ENCODE measurements around the gene NPFFR2.
"Not testable (repeated sequence)": the region's sequence is repeated elsewhere in the genome, so short reads cannot be mapped to it uniquely, and the experiment has no call there.

NPFFR2 gene

DNA sequence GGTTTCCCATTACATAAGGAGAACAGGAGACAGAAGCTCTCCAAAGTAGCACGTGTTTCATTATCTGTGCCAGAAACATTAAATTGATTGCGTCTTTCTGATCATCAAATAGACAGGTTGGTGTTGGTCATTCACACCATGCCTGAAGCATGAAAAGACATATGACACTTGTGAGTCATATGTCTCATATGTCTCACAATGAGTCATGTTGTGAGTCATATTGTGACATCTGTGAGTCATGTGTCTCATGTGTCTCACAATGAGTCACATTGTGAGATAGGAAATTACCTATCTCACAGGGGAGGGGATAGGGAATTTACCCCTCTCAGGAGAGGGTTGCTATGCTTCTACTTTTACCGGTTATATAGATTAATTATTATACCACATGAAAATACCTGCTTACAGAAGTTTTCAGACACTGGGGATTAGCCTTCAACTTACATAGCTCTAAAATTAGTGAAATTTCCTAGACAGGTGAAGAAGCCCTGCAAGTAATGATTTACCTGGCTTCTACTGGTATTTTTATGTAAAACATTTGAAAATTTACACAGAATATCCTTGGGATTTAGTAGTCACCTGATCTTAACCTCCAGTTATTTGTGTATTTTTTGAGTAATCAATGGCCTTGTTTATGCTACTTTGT lies 80.8 kb downstream of the NPFFR2 start:
- DNase-seq, result no peak

DNA sequence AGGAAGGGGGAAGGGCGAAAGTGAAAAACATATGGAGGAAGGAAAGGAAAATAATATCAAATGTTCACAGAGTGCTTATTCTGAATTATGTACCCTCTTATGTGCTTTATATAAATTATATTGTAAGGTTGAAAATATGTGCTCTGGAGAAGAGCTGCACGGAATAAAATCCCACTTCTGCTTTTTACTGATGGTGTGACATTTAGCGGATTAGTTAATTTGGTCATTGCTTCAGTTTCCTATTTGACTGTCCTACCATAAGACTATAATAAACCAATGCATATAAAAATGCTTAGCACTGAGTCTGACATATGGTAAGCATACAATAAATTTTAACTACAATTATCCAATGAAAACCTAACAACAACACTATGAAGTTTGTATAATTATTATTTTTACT lies 86.2 kb downstream of the NPFFR2 start:
- DNase-seq, result no peak

DNA sequence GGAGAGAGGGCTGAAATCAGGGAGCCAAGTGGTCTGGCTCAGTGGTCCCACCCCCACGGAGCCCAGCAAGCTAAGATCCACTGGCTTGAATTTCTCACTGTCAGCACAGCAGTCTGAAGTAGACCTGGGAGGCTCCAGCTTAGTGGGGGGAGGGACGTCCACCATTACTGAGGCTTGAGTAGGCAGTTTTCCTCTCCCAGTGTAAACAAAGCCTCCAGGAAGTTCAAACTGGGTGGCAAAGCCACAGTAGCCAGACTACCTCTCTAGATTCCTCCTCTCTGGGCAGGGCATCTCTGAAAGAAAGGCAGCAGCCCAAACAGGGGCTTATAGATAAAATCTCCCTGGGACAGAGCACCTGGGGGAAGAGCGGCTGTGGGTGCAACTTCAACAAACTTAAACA lies 88.1 kb downstream of the NPFFR2 start:
- DNase-seq, result no peak

DNA sequence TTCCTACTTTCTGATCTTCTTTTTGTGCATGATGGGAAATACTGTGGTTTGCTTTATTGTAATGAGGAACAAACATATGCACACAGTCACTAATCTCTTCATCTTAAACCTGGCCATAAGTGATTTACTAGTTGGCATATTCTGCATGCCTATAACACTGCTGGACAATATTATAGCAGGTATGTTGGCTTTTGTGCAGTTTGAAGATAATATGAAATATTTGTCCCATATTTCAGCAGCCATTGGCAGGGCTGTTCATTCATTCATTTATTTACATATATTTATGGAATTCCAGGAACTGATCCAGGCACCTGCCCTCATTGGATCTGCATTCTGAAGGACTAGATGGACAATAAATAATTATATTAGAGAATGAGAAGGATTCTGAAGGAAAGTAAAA lies 96.9 kb downstream of the NPFFR2 start:
- DNase-seq, result no peak

DNA sequence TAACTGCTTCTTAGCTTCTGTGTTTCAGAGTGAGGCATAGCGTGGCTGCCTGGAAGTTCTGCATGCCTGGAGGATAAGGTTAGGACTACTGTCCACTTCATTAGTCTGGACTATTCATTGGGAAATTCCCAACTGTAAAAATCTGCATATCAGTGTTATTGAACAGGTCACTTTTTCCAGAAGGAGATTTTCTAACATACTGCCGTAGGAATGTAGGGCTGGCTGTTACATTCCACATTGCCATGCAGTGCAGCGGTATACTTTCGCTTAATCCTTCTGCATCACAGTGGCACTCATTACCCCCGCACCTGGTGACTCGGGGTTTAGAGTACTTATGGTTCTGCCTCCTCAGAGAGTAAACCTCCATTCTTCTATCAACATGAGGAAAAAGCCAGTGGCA lies 104.6 kb downstream of the NPFFR2 start:
- no peak for DNase-seq

DNA sequence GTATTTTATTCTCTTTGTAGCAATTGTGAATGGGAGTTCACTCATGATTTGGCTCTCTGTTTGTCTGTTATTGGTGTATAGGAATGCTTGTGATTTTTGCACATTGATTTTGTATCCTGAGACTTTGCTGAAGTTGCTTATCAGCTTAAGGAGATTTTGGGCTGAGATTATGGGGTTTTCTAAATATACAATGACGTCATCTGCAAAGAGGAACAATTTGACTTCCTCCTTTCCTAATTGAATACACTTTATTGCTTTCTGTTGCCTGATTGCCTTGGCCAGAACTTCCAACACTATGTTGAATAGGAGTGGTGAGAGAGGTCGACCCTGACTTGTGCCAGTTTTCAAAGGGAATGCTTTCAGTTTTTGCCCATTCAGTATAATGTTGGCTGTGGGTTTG lies 108.2 kb downstream of the NPFFR2 start:
- DNase-seq, result not testable (repeated sequence)

DNA sequence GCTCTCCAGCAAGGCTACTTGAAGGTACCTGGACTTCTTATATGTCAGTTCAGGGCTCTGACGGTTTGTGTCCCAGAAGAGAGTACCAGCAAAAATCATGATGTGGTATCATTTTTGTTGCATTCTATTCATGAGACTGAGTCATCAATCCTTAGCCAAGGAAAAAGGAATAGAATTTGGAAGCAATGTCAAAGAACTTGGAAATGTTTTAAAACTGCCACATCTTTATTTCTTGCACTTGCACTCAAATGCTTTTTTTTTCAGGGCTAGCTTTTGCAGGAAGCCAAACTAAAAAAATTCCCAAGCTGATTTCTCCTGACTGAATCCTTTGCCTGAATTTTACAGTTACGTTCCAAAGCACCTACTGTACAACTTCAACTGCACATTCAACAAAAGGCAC lies 112.4 kb downstream of the NPFFR2 start:
- DNase-seq, result no peak

DNA sequence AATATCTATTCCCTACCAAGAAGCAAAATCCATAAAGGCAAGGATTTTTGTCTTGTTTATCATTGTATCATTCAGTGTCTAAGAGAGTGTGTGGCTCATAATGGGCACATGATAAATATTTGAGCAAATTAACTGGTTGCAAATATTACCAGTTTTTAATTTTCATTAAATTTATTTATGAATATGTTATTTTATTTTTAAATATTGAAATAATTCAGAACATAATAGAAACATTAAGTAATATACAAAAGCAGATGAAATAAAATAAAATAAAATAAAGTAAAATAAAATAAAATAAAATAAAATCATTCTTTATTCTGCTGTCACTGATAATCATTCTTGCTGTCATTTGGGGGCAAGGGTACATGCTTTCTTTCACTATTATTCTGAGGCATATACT lies 120.9 kb downstream of the NPFFR2 start:
- DNase-seq, result no peak

DNA sequence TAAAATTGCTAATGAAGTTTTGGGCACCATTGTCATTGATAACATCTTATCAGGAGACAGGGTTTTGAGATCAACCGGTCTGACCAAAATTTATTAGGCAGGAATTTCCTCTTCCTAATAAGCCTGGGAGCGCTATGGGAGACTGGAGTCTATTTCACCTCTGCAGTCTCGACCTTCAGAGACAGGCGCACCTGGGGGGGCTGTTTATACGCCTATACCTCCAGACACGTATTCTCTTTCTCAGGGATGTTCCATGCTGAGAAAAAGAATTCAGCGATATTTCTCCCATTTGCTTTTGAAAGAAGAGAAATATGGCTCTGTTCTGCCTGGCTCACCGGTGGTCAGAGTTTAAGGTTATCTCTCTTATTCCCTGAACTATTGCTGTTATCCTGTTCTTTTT lies 121.8 kb downstream of the NPFFR2 start:
- not testable (repeated sequence) for DNase-seq

DNA sequence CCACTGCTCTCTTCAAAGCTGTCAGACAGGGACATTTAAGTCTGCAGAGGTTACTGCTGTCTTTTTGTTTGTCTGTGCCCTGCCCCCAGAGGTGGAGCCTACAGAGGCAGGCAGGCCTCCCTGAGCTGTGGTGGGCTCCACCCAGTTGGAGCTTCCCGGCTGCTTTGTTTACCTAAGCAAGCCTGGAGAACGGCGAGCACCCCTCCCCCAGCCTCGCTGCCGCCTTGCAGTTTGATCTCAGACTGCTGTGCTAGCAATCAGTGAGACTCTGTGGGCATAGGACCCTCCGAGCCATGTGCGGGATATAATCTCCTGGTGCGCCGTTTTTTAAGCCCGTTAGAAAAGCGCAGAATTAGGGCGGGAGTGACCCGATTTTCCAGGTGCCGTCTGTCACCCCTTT lies 137.5 kb downstream of the NPFFR2 start:
- not testable (repeated sequence) for DNase-seq

DNA sequence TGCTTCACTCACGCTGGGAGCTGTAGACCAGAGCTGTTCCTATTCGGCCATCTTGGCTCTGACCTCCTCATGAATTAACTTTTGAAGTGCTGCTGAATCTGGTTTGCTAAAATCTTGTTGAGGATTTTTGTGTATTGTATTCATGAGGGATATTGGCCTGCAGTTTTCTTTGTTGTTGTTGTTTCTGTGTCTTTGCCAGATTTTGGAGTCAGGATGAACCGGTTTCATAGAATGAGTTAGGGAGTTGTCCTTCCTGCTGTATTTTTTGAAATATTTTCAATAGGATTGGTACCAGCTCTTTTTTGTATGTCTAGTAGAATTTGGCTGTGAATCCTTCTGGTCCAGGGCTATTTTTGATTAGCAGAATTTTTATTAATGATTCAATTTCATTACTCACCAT lies 138.1 kb downstream of the NPFFR2 start:
- no peak for DNase-seq

DNA sequence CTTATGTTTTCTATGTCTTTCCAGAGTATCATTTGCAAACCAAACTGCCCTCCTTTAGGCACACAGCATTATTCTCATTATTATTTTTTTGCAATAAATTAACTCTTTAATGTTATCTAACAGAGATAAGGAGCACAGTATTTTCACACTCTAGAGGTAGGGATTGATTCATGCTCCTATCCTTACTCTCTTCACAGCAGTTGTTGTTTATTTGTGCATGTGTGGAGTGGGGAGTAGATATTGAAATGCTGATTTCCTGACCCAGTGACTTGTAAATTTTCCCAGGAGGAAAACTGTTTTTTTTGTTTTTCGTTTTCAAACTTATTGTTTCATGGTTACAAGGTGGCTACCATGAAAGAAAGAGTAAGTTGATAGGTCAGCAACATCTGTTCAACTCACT lies 140.0 kb downstream of the NPFFR2 start:
- no peak for DNase-seq

DNA sequence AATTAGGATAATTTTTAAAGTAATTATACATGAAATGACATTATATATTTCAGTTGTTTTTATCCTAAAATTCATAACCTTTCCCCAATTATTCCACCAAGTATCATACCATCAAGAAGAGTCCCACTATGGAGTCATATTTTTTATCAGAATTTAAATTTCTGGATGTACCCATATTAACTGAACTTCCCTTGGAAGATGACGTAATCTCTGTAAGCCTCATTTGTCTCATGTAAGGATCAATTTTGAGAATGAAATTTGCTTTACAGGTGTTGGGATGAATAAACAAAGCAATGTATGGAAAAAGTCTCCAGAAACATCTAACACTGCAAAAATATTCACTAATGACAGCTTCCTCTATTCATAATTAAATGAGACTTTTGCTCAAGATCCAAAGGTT lies 147.5 kb downstream of the NPFFR2 start:
- no peak for DNase-seq

DNA sequence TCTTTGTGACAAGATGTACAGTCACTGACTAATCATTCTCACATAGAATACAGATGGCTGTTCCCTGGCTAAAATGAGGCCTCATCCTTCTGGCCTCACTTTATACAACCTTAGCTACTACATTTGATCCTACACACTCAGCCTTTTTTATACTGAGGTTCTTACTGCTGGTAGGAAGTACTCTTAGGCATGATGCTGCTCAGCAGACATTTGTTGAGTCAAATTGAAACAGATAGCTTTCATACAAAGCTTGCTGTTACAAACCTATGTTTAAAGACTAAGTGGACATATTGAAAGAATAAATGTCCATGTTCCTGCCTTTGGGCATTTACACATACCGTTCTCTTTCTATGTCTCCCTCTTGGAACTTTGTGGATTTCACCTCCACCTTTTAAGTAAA lies 154.9 kb downstream of the NPFFR2 start:
- no peak for DNase-seq

DNA sequence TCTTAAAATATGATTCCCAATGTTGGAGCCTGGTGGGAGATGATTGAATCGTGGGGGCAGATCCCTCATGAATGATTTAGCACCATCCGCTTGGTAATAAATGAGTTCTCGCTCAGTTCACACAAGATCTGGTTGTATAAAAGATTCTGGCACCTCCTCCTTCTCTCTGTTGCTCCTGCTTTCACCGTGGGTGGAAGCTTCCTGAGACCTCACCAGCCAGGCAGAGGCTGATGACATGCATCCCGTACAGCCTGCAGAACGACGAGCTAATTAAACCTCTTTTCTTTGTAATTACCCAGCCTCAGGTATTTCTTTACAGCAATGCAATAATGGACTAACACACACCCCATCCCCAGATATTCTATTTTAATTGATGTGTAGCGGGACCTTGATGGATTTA lies 162.2 kb downstream of the NPFFR2 start:
- DNase-seq, result no peak

DNA sequence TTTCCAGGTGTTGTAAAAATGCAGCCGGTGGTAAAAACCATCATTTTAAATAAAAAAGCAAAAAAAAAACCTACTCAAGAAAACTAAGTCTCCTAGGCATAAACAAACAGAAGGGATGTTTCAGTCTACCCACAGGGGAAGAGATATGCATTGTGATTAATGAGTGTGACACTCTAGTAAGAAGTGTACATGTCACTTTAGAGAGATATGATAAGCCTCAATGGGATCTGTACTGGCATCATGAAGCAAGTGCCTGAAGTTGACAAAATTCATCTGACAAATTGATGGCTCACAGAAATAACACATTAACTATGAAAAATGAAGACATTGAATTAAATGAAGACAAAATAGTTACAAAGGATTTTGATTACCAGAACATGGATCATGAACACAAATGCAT lies 162.7 kb downstream of the NPFFR2 start:
- no peak for DNase-seq
